SK-N-SH treated with all-trans-retinoic acid at 6 μM for 48 hours (cell line): ENCODE data around the gene TMEM138.

Experiments
- ATAC-seq: fragments of 200-7000 bp; cut with Tn5 transposase; 3 replicates; pipeline ENCODE4 v1.9.1; 2020; ENCODE audit warnings: mild to moderate bottlenecking, moderate library complexity
- ARNTL ChIP-seq: fragments of 450-650 bp; formaldehyde crosslinking; IDR thresholded peaks from 2 replicates; pipeline ENCODE4 v1.5.0; 2020; ENCODE audit warnings: low read depth, mild to moderate bottlenecking, moderate library complexity, borderline replicate concordance
- BACH2 ChIP-seq: fragments of 250-450 bp; sonication (Bioruptor Pico); IDR thresholded peaks from 2 replicates; pipeline ENCODE4 v1.9.0; 2021; ENCODE audit warnings: mild to moderate bottlenecking, borderline replicate concordance
- CSDC2 ChIP-seq: fragments of 250-450 bp; sonication (Bioruptor Pico); IDR thresholded peaks from 2 replicates; pipeline ENCODE4 v1.5.0; 2020; ENCODE audit warnings: mild to moderate bottlenecking, moderate library complexity
- ESRRG ChIP-seq: fragments of 250-450 bp; sonication (Bioruptor Pico); IDR thresholded peaks from 2 replicates; pipeline ENCODE4 v1.6.1; 2021; ENCODE audit warnings: mild to moderate bottlenecking
- GLIS3 ChIP-seq: fragments of 250-450 bp; sonication (Bioruptor Pico); IDR thresholded peaks from 2 replicates; pipeline ENCODE4 v1.5.0; 2020; ENCODE audit warnings: mild to moderate bottlenecking, moderate library complexity
- ISL1 ChIP-seq: fragments of 250-450 bp; sonication (Bioruptor Pico); IDR thresholded peaks from 2 replicates; pipeline ENCODE4 v2.1.2; 2022; ENCODE audit warnings: mild to moderate bottlenecking, moderate library complexity
- OSR1 ChIP-seq: fragments of 250-450 bp; sonication (Bioruptor Pico); IDR thresholded peaks from 2 replicates; pipeline ENCODE4 v1.8.0; 2022; ENCODE audit warnings: moderate library complexity, mild to moderate bottlenecking, inconsistent platforms
- PPARA ChIP-seq: fragments of 250-450 bp; sonication (Bioruptor Pico); IDR thresholded peaks from 2 replicates; pipeline ENCODE4 v1.5.0; 2020; ENCODE audit warnings: mild to moderate bottlenecking, borderline replicate concordance
- RARB ChIP-seq: fragments of 250-450 bp; sonication (Bioruptor Pico); IDR thresholded peaks from 2 replicates; pipeline ENCODE4 v1.8.0; 2021; ENCODE audit warnings: mild to moderate bottlenecking, moderate library complexity
- SNAI2 ChIP-seq: fragments of 250-450 bp; sonication (Bioruptor Pico); IDR thresholded peaks from 2 replicates; pipeline ENCODE4 v1.5.0; 2020; ENCODE audit warnings: mild to moderate bottlenecking, moderate library complexity
- TCF4 ChIP-seq: fragments of 250-450 bp; sonication (Bioruptor Pico); IDR thresholded peaks from 2 replicates; pipeline ENCODE4 v1.8.0; 2021; ENCODE audit warnings: mild to moderate bottlenecking, moderate library complexity, borderline replicate concordance
- TOX ChIP-seq: fragments of 250-450 bp; sonication (Bioruptor Pico); IDR thresholded peaks from 2 replicates; pipeline ENCODE4 v1.8.0; 2021; ENCODE audit warnings: mild to moderate bottlenecking, moderate library complexity, borderline replicate concordance
- ZC3H10 ChIP-seq: fragments of 250-450 bp; sonication (Bioruptor Pico); IDR thresholded peaks from 2 replicates; pipeline ENCODE4 v1.5.1; 2021; ENCODE audit warnings: mild to moderate bottlenecking, moderate library complexity
- ZFP3 ChIP-seq: fragments of 250-450 bp; sonication (Bioruptor Pico); IDR thresholded peaks from 2 replicates; pipeline ENCODE4 v1.5.0; 2020; ENCODE audit warnings: mild to moderate bottlenecking, moderate library complexity
- ZFP30 ChIP-seq: fragments of 450-650 bp; formaldehyde crosslinking; IDR thresholded peaks from 2 replicates; pipeline ENCODE4 v1.5.0; 2022; ENCODE audit warnings: mild to moderate bottlenecking, moderate library complexity
- ZNF70 ChIP-seq: fragments of 450-650 bp; formaldehyde crosslinking; IDR thresholded peaks from 2 replicates; pipeline ENCODE4 v1.5.0; 2020; ENCODE audit warnings: mild to moderate bottlenecking, moderate library complexity
- ZNF8 ChIP-seq: fragments of 450-650 bp; formaldehyde crosslinking; IDR thresholded peaks from 2 replicates; pipeline ENCODE4 v1.5.0; 2020; ENCODE audit warnings: mild to moderate bottlenecking, moderate library complexity
- TF ChIP-seq, protein P1 (sequence below): fragments of 250-450 bp; sonication (Bioruptor Pico); IDR thresholded peaks from 2 replicates; pipeline ENCODE4 v1.8.0; 2021; ENCODE audit warnings: low read depth, mild to moderate bottlenecking, moderate library complexity, borderline replicate concordance
- TF ChIP-seq, protein P2 (sequence below): fragments of 250-450 bp; sonication (Bioruptor Pico); IDR thresholded peaks from 2 replicates; pipeline ENCODE4 v1.8.0; 2020; ENCODE audit warnings: mild to moderate bottlenecking, moderate library complexity, borderline replicate concordance
- TF ChIP-seq, protein P3 (sequence below): fragments of 250-450 bp; sonication (Bioruptor Pico); IDR thresholded peaks from 2 replicates; pipeline ENCODE4 v1.5.1; 2020; ENCODE audit warnings: low read depth, mild to moderate bottlenecking, moderate library complexity
- TF ChIP-seq, protein P4 (sequence below): fragments of 250-450 bp; sonication (Bioruptor Pico); IDR thresholded peaks from 2 replicates; pipeline ENCODE4 v1.5.0; 2020; ENCODE audit warnings: mild to moderate bottlenecking, moderate library complexity
- TF ChIP-seq, protein P5 (sequence below): fragments of 250-450 bp; sonication (Bioruptor Pico); IDR thresholded peaks from 2 replicates; pipeline ENCODE4 v1.5.1; 2021; ENCODE audit warnings: mild to moderate bottlenecking, moderate library complexity

The TMEM138 gene

DNA sequence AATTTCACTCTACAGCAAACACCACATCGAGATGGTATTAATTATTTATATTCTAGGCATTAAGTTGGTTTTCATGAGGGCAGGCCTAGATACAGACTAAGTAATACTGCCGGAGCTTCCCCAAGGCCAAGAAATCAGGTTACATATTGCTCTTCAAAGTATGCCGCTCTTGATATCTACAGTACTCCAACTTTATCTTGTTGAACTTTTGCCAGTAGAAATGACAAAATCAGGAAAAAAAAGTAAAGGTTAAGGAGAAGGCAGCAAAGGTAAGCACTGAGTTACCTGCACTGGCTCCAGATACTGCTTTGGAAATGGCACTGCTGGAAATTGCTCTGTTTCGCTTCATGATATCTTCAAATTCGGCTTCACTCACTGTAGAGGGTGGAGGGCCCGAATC, 53.2 kb downstream of the TMEM138 start (continued):
- TF ChIP-seq ESRRG (CRISPR knock-in tag): no peak
- no peak for TF ChIP-seq ZNF8 (CRISPR knock-in tag)
- no peak for TF ChIP-seq BACH2
- no peak for TF ChIP-seq RARB
- TF ChIP-seq GLIS3 (CRISPR knock-in tag): no peak

DNA sequence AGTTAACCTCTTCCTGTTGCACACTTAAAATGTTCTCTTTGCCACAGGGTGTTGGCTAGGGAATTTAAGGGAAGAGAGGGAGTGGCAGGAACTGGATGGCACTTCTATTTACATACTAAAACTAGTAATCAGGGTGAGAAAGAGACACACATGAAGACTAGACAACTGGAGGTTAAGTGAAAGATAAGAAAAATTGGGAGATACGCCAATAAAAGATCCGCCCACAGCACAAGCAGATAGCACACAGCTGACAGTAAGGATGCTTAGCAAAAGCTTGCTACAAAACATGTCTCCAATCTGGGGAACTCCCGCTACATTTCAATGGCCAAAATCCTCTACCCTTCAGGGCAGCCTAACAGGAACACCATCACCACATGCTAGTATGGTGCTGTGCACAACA, 54.8 kb downstream of the TMEM138 start:
- TF ChIP-seq GLIS3 (CRISPR knock-in tag) (no peak), ZFP3 (CRISPR knock-in tag) (no peak), ZNF8 (CRISPR knock-in tag) (no peak), ZFP30 (no peak), ARNTL (no peak), OSR1 (CRISPR knock-in tag) (no peak), ZC3H10 (CRISPR knock-in tag) (no peak), PPARA (CRISPR knock-in tag) (no peak), BACH2 (no peak), ESRRG (CRISPR knock-in tag) (no peak)
- TF ChIP-seq, protein P1, sequence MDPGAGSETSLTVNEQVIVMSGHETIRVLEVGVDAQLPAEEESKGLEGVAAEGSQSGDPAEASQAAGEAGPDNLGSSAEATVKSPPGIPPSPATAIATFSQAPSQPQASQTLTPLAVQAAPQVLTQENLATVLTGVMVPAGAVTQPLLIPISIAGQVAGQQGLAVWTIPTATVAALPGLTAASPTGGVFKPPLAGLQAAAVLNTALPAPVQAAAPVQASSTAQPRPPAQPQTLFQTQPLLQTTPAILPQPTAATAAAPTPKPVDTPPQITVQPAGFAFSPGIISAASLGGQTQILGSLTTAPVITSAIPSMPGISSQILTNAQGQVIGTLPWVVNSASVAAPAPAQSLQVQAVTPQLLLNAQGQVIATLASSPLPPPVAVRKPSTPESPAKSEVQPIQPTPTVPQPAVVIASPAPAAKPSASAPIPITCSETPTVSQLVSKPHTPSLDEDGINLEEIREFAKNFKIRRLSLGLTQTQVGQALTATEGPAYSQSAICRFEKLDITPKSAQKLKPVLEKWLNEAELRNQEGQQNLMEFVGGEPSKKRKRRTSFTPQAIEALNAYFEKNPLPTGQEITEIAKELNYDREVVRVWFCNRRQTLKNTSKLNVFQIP (CRISPR knock-in tag): no peak
- TF ChIP-seq, protein P2, sequence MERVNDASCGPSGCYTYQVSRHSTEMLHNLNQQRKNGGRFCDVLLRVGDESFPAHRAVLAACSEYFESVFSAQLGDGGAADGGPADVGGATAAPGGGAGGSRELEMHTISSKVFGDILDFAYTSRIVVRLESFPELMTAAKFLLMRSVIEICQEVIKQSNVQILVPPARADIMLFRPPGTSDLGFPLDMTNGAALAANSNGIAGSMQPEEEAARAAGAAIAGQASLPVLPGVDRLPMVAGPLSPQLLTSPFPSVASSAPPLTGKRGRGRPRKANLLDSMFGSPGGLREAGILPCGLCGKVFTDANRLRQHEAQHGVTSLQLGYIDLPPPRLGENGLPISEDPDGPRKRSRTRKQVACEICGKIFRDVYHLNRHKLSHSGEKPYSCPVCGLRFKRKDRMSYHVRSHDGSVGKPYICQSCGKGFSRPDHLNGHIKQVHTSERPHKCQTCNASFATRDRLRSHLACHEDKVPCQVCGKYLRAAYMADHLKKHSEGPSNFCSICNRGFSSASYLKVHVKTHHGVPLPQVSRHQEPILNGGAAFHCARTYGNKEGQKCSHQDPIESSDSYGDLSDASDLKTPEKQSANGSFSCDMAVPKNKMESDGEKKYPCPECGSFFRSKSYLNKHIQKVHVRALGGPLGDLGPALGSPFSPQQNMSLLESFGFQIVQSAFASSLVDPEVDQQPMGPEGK (CRISPR knock-in tag): no peak
- TF ChIP-seq, protein P3, sequence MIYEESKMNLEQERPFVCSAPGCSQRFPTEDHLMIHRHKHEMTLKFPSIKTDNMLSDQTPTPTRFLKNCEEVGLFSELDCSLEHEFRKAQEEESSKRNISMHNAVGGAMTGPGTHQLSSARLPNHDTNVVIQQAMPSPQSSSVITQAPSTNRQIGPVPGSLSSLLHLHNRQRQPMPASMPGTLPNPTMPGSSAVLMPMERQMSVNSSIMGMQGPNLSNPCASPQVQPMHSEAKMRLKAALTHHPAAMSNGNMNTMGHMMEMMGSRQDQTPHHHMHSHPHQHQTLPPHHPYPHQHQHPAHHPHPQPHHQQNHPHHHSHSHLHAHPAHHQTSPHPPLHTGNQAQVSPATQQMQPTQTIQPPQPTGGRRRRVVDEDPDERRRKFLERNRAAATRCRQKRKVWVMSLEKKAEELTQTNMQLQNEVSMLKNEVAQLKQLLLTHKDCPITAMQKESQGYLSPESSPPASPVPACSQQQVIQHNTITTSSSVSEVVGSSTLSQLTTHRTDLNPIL (CRISPR knock-in tag): no peak
- TF ChIP-seq, protein P4, sequence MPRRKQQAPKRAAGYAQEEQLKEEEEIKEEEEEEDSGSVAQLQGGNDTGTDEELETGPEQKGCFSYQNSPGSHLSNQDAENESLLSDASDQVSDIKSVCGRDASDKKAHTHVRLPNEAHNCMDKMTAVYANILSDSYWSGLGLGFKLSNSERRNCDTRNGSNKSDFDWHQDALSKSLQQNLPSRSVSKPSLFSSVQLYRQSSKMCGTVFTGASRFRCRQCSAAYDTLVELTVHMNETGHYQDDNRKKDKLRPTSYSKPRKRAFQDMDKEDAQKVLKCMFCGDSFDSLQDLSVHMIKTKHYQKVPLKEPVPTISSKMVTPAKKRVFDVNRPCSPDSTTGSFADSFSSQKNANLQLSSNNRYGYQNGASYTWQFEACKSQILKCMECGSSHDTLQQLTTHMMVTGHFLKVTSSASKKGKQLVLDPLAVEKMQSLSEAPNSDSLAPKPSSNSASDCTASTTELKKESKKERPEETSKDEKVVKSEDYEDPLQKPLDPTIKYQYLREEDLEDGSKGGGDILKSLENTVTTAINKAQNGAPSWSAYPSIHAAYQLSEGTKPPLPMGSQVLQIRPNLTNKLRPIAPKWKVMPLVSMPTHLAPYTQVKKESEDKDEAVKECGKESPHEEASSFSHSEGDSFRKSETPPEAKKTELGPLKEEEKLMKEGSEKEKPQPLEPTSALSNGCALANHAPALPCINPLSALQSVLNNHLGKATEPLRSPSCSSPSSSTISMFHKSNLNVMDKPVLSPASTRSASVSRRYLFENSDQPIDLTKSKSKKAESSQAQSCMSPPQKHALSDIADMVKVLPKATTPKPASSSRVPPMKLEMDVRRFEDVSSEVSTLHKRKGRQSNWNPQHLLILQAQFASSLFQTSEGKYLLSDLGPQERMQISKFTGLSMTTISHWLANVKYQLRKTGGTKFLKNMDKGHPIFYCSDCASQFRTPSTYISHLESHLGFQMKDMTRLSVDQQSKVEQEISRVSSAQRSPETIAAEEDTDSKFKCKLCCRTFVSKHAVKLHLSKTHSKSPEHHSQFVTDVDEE: no peak
- TF ChIP-seq, all 23 proteins: peak for 0
- ATAC-seq: no peak

DNA sequence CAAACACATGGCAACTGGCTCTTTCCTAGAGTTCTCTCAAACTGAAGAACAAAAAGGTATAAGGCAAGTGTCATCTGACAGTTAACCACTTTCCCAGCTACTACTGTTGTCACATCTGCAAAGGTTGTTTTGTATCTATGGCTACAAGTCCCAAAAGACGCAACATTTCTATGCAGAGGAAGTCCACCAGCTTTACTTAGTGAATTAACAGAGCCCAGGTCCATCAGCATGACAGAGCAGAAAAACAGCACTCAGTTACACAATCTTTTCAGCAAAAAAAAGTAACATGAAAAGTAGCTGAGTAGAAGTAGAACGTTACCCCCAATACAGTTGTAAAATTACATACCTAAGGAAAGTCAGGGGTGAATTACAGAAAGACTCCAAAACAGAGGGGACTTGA, 55.5 kb downstream of the TMEM138 start:
- TF ChIP-seq TOX (CRISPR knock-in tag): no peak
- no peak for TF ChIP-seq GLIS3 (CRISPR knock-in tag)
- TF ChIP-seq, protein P4: no peak
- TF ChIP-seq BACH2: no peak
- no peak for TF ChIP-seq ZC3H10 (CRISPR knock-in tag)
- TF ChIP-seq SNAI2 (CRISPR knock-in tag): no peak
- TF ChIP-seq, protein P3 (CRISPR knock-in tag): no peak
- TF ChIP-seq ZNF70 (CRISPR knock-in tag): no peak
- no peak for TF ChIP-seq TCF4 (CRISPR knock-in tag)
- no peak for TF ChIP-seq OSR1 (CRISPR knock-in tag)
- no peak for TF ChIP-seq CSDC2 (CRISPR knock-in tag)
- TF ChIP-seq ISL1 (CRISPR knock-in tag): no peak
- TF ChIP-seq ZFP30: no peak
- TF ChIP-seq ARNTL: no peak
- TF ChIP-seq, protein P5, sequence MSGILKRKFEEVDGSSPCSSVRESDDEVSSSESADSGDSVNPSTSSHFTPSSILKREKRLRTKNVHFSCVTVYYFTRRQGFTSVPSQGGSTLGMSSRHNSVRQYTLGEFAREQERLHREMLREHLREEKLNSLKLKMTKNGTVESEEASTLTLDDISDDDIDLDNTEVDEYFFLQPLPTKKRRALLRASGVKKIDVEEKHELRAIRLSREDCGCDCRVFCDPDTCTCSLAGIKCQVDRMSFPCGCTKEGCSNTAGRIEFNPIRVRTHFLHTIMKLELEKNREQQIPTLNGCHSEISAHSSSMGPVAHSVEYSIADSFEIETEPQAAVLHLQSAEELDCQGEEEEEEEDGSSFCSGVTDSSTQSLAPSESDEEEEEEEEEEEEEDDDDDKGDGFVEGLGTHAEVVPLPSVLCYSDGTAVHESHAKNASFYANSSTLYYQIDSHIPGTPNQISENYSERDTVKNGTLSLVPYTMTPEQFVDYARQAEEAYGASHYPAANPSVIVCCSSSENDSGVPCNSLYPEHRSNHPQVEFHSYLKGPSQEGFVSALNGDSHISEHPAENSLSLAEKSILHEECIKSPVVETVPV: no peak
- TF ChIP-seq, protein P2 (CRISPR knock-in tag): no peak
- TF ChIP-seq ESRRG (CRISPR knock-in tag): no peak
- TF ChIP-seq ZNF8 (CRISPR knock-in tag): no peak
- TF ChIP-seq ZFP3 (CRISPR knock-in tag): no peak
- no peak for ATAC-seq
